GM19397 (cell line): Measurements from ENCODE around the gene RPS10.

ENCODE experiments used
- ATAC-seq: cut with Tn5 transposase; IDR thresholded peaks from one replicate; pipeline ENCODE4 v1.9.1; 2021; ENCODE audit warnings: mild to moderate bottlenecking, moderate library complexity; ENCODE audit not compliant: unreplicated experiment

Gene RPS10

GRCh38 chr6:34425498-34426410 is at the start of gene RPS10:
Gene RPS10 (minus strand): TSS chr6:34426069. CDS start chr6:34425221, 848 bp downstream.
- ATAC-seq: peak; percentile 85

- ATAC-seq: no peak
Measured at GRCh38 chr6:34475238-34475682, 49.4 kb upstream of the RPS10 start.

- ATAC-seq: no peak
Measured at GRCh38 chr6:34474754-34475153, 48.9 kb upstream of the RPS10 start.

GRCh38 chr6:34473967-34474366 is 48.1 kb upstream of the RPS10 start:
- ATAC-seq: no peak

- no peak for ATAC-seq
Measured at GRCh38 chr6:34472425-34472824, 46.6 kb upstream of the RPS10 start.

- no peak for ATAC-seq
Measured at GRCh38 chr6:34469499-34469898, 43.6 kb upstream of the RPS10 start.

GRCh38 chr6:34468378-34468892 is 42.6 kb upstream of the RPS10 start:
- ATAC-seq: no peak

GRCh38 chr6:34466242-34467185 is 40.6 kb upstream of the RPS10 start:
- no peak for ATAC-seq

GRCh38 chr6:34465531-34466241 is 39.8 kb upstream of the RPS10 start, which contains the start of gene PACSIN1:
Gene PACSIN1 (plus strand): TSS chr6:34466076. CDS start chr6:34526306, 60,230 bp downstream.
- ATAC-seq: no peak

GRCh38 chr6:34463849-34464248 is 38.0 kb upstream of the RPS10 start:
- no peak for ATAC-seq

GRCh38 chr6:34463299-34463698 is 37.4 kb upstream of the RPS10 start:
- no peak for ATAC-seq

- no peak for ATAC-seq
Measured at GRCh38 chr6:34462551-34462971, 36.7 kb upstream of the RPS10 start.

GRCh38 chr6:34462010-34462409 is 36.1 kb upstream of the RPS10 start:
- ATAC-seq: no peak

GRCh38 chr6:34460796-34461507 is 35.1 kb upstream of the RPS10 start:
- no peak for ATAC-seq

- ATAC-seq: no peak
Measured at GRCh38 chr6:34459899-34460593, 34.2 kb upstream of the RPS10 start.

- no peak for ATAC-seq
Measured at GRCh38 chr6:34457742-34458735, 32.2 kb upstream of the RPS10 start.

GRCh38 chr6:34457382-34457741 is 31.5 kb upstream of the RPS10 start:
- ATAC-seq: no peak

GRCh38 chr6:34455831-34456230 is 30.0 kb upstream of the RPS10 start:
- ATAC-seq: no peak
